Measurements from ENCODE around the gene KPNA3.
"Not testable (repeated sequence)": the region's sequence is repeated elsewhere in the genome, so short reads cannot be mapped to it uniquely, and the experiment has no call there.

Gene KPNA3

DNA sequence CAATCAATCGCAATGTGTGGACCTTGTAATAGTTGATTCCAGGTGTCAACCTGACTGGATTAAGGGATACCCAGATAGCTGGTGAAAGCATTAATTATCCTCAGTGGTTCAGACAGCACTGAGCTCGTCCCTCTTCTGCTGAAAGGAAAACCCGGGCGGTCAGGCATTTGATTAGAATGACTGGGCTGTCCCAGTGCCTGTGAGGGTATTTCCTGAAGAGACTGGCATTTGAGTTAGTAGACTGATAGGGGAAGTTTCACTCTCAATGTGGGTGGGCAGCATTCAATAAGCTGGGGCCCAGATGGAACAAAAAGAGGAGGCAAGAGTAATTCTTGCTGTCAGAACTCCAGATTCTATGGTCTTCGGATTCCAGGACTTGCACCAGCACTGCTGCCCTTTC is 31.9 kb downstream of the KPNA3 start:
- DNase-seq (ENCODE audit: insufficient read length, low spot score) (no peak), FAIRE-seq (no peak)

DNA sequence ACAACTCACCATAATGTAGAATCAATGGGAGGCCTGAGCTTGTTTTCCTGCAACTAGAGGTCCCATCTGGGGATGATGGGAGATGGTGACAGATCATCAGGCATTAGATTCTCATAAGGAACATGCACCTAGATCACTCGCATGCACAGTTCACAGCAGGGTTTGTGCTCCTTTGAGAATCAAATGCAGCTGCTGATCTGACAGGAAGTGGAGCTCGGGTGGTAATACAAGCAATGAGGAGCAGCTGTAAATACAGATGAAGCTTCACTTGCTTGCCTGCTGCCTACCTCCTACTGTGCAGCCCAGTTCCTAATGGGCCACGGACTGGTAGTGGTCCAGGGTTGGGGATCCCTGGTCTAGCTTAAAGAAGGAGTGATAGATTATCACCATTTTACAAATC is 33.0 kb downstream of the KPNA3 start:
- FAIRE-seq: no peak
- DNase-seq (ENCODE audit: insufficient read length, low spot score): no peak

DNA sequence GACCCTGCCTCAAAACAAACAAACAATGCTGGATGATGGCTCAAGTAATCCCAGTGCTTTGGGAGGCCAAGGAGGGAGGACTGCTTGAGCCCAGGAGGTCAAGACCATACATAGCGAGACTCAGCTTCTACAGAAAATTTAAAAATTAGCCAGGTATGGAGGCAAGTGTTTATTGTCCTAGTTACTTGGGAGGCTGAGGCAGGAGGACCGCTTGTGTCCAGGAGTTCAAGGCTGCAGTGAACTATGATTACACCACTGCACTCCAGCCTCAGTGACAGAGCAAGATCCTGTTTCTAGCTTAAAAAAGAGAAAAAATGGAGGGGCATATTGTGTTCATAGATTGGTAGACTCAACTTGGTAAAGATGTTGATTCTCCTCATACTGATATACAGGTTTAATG is 36.2 kb downstream of the KPNA3 start:
- DNase-seq (ENCODE audit: insufficient read length, low spot score) (no peak), FAIRE-seq (no peak)

DNA sequence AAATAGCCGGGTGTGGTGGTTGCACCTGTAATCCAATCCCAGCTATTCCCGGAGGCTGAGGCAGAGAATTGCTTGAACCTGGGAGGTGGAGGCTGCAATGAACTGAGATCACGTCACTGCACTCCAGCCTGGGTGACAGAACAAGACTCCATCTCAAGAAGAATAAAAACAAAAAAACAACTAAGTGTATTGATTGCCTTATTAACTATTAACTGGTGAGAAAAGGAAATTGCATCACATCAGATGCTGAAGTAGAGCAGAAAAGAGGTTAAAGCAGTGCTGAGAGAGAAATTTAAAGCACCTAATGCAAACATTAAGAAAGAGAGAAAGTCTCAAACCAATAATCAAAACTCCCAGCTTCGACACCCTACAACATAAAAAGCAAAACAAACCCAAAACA is 38.3 kb downstream of the KPNA3 start:
- DNase-seq (ENCODE audit: insufficient read length, low spot score) (no peak), FAIRE-seq (no peak)

DNA sequence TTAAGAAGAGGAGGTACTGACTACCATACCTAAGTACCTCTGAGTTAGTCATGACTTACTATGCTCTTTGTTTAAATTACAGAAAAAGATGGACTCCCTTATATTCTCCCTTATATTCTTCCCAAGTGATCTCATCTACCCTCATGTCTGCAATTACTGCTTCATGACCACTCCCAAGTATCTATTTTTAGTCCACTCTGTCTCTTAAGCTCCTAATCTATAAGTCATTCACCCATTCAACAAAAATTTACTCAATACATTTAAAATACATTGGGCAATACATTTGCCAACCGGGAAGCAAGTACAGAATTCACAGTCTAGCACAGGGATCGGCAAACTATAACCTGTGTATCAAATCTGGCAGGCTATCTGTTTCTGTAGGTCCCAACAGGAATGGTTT is 42.6 kb downstream of the KPNA3 start:
- no peak for FAIRE-seq
- DNase-seq (ENCODE audit: insufficient read length, low spot score): no peak

DNA sequence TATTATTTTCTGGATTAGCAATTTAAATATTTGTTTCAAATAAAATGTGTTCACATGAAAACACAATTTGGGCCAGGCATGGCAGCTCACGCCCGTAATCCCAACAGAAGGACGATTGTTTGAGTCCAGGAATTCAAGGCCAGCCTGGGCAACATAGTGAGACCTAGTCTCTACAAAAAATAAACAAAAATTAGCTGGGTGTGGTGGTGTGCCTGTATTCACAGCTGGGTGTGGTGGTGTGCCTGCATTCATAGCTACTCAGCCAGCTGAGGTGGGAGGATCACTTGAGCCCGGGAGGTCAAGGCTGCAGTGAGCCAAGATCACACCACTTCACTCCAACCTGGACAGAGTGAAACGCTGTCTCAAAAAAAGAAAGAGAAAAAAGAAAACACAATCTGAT is 46.4 kb downstream of the KPNA3 start:
- DNase-seq (ENCODE audit: insufficient read length, low spot score) (no peak), FAIRE-seq (no peak)

DNA sequence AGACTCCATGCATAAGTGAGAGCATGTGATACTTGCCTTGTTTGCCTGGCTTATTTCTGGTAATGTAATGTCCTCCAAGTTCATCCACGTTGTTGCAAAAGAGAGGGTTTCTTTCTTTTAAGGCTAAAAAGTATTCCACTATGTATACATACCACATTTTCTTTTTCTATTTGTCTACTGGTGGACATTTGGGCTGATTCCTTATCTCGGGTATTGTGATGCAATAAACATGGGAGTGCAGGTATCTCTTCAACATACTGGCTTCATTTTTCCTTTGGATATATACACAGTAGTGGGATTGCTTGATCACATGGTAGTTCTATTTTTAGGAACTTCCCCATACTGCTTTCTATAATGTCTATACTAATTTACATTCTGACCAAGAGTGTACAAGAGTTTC is 51.6 kb downstream of the KPNA3 start:
- FAIRE-seq (no peak), DNase-seq (ENCODE audit: insufficient read length, low spot score) (no peak)

DNA sequence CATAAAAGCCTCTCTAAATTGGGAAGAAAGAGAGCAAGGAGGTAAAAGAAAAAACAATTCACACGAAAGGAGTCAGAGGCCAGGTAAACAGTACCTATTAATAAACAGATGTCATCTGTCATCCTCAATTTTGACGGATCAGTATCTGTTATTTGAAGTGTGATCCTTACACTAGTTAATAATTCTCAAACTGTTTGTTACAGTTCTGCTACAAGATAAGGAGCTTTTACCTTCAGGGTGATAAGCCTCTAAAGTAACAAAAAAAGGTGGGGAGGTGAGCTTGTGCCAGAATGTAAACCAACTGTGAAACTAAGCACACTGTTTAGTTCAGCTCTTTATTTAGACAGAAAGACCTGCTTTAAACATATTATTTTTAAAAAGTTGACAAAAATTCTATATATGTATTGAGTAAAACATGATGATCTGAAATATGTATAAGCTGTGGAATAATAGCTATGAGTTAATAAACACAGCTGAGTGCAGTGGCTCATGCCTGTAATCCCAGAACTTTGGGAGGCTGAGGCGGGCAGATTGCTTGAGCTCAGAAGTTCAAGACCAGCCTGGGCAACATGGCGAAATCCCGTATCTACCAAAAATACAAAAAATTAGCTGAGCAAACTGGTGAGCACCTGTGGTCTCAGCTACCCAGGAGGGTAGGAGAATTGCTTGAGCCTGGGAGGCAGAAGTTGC is 52.8 kb downstream of the KPNA3 start:
- no peak for DNase-seq (ENCODE audit: insufficient read length, low spot score)
- FAIRE-seq: no peak

DNA sequence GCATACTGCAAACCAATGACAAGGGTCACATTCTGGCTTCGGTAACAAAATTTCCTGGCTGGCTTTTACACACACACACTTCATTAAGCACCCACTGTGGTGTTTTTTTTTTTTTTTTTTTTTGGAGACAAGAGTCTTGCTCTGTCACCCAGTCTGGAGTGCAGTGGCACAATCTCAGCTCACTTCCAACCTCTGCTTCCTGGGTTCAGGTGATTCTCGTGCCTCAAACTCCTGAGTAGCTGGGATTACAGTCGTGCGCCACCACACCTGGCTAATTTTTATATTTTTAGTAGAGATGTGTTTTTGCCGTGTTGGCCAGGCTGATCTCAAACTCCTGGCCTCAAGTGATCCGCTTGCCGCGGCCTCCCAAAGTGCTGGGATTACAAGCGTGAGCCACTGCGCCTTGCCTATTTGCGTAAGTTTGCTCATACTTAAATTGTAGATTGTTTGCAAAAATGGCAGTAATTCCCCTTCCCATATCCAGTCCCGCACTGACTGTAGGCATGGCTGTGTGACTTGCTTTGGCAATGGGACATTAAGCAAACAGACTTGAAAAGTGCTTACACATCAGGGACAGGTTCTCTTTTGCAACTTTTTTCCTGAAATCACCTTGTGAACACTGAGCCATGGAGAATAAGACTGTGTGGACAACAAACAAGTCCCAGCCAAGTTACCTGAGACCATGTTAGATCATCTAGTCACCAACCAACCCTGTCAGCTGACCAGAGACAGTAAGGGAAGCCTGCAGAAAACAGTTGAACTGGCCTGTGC is 59.1 kb downstream of the KPNA3 start:
- no peak for FAIRE-seq
- no peak for DNase-seq (ENCODE audit: insufficient read length, low spot score)

DNA sequence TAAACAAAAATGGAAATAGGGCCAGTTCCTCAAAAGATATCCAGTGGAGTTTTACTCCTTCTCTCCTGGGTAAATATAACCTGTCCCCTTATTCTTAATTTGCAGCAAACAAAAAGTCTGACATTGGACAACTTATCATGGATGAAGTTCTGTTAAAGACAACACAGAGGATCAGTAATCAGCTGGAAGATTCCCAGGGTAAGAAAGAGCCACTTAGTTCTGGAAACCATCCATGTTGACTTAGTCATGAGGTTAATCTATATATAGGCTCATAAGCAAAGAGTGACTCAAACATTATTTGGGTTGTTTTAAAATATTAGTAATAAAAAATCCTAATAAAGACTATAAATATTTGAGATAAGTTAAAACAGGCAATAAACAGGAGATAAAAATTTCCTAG is 60.7 kb downstream of the KPNA3 start:
- DNase-seq (ENCODE audit: insufficient read length, low spot score): no peak
- no peak for FAIRE-seq

DNA sequence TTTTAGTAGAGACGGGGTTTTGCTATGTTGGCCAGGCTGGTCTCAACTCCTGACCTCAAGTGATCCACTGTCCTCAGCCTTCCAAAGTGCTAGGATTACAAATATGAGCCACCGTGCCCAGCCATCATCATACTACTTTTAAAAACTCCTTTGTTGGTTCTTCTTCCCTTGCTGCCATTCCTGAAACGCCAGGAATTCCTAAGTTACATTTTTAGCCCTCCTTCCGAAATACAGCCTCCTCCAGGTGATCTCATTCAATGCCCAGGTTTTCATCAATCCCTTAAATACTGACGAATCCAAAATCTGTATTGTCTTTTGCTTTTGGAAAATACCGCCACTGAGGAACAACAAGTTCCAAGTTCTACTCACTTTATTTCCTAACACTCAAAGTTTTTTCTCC is 75.9 kb downstream of the KPNA3 start:
- FAIRE-seq (no peak), DNase-seq (ENCODE audit: insufficient read length, low spot score) (no peak)

DNA sequence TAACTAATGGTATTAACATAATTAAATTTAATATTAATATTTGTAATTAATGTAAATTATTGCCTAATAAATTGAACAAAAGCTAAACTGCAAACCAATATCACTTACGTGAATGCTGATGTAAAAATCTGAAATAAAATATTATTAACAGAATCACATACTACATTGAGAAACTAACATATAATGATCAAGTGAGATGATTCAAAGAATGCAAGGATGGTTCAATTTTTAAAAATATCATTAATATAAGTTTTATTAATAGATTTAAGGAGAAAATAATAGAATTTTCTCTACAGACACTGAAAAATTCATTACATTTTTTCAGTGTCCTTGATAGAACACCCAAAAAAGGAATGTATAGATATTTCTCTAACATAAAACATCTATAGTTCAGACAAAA is 77.7 kb downstream of the KPNA3 start:
- DNase-seq (ENCODE audit: insufficient read length, low spot score) (no peak), FAIRE-seq (no peak)

DNA sequence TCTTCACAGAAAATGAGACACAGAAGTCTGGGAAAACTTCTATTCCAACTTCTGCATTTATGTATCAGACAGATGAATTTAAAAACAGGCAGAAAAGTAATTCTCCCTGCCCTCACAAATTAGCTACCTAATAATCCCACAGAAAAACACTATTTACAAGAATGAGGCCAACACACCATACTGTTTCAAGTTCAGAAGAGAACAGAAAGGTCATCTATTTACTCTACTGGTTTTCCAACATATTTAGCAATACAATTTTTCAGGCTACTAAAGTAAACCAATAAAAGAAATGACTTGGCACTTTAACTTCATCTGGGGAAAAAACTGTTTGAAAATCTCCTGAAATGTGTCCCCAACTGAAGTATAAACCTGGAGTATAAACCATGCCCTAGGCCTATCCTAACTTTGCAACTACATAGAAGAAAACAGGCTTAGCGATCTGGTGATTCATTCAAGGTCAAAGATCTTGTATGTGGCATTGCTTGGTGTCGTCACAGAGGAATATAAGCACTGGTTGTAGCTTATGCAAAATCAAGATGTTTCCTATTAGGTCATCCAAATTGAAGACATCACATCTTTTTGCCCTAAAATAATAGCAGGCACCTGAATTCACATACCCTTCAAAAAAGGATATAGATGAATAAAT is 81.1 kb downstream of the KPNA3 start:
- FAIRE-seq: no peak
- DNase-seq (ENCODE audit: insufficient read length, low spot score): no peak

DNA sequence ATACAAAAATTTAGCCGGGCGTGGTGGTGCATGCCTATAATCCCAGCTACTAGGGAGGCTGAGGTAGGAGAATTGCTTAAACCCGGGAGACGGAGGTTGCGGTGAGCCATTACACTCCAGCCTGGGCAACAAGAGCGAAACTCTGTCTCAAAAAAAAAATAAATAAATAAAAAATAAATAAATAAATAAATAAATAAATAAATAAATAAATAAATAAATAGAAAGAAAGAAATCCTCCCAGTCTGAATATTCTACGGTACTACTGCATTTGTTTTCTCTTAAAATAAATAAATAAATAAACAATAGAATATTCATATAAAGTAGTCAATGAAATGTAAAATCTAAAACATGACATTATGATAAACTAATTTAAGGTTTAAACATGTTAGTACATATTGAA is 88.2 kb downstream of the KPNA3 start:
- DNase-seq (ENCODE audit: insufficient read length, low spot score): not testable (repeated sequence)

DNA sequence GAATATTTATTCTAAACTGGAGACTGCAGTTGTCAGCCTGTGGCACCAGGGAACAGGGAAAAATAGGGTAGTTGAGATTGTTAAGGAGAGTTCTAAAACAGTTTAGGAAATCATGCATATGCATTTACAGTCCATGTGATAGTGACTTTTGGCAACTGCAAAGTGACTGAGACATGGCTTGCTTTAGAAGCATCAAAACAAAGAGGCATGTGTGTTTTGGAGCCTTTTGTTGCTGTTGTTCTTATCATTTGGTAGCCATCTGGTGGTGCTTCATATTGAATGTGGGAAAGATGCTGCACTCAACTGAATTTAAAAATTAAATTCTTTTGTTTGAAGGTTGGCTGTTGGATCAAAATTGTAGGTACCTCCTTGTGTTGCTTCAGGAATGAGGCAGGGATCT is 91.0 kb downstream of the KPNA3 start:
- no peak for FAIRE-seq
- DNase-seq (ENCODE audit: insufficient read length, low spot score): no peak

More for the DNA sequence above, 88.2 kb downstream of the KPNA3 start:
- not testable (repeated sequence) for FAIRE-seq

DNA sequence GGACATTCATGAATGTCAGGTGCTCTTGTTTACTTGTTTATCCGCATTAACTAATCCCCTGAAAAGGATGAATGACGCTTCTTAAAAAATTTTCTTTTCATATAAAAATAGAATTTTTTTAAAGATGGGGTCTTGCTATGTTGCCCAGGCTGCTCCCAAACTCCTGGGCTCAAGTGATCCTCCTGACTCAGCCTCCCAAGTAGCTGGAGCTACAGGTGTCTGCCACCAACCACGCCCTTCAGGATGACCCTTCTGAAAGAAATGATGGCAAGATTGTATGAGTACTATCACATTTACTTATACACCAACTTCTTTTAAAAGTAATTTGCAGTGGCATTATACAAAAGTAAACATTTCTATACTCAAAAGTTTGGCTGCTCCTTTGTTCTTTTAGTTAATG is 95.0 kb downstream of the KPNA3 start:
- DNase-seq (ENCODE audit: insufficient read length, low spot score): no peak
- FAIRE-seq: no peak

DNA sequence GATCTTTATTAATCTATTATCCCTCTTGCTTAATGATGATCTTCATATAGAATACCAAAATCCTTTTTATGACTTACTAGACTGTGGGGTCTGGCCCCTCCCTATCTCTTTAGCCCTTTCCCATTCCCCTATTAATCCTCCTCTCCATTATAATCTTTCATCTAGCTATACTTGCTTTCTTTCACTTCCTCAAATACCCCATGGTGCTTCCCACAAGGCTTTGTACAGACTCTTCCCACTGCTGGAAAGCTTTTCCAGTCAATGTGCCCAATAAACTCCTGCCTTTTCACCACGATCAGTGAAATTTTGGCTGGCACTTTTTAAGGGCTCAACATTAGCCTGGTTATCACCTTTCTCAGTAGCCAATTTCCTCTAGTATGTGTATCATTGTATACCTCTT is 98.0 kb downstream of the KPNA3 start:
- DNase-seq (ENCODE audit: insufficient read length, low spot score): no peak
- no peak for FAIRE-seq

DNA sequence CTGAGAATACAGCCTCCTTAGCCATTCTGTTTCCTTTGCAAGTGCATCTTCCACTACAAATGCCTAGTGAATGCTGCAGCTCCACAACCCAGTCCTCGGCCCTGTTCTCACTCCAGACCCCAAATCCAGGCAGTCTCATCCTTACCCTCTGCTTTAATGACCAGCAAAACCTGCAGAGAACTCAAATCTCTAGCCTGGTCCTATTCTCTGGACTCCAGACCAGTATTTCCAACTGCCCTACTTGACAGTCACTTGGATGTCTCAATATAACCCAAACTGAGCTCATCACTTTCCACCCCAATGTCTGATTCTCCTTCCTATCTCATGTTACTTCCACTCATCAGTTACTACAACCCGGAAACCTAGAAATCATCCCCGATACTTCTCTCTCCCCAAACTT is 98.6 kb downstream of the KPNA3 start:
- FAIRE-seq: no peak
- no peak for DNase-seq (ENCODE audit: insufficient read length, low spot score)

DNA sequence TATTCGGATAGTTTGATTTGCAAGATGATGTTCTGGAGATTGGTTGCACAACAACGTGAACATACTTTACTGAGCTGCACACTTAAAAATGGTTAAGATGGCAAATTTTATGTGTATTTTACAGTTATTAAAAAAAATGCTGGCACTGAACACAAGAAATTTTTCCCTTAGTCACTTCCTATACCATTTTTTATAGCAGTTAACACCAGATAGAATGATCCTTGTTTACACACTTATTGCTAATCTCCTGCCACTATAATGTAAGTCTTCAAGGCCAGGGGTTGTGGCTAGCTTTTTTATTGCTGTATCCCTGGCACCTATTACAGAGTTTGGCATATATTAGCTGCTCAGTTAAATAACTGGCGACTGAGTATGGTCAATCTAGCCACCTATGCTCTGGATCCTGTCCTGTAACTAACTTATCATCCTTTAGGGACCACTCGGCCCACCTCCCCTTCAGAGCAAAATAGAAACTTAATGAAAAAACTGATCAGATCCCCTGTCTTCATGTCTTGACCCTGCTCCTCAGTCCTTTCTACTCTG is 99.2 kb downstream of the KPNA3 start:
- no peak for DNase-seq (ENCODE audit: insufficient read length, low spot score)
- no peak for FAIRE-seq

DNA sequence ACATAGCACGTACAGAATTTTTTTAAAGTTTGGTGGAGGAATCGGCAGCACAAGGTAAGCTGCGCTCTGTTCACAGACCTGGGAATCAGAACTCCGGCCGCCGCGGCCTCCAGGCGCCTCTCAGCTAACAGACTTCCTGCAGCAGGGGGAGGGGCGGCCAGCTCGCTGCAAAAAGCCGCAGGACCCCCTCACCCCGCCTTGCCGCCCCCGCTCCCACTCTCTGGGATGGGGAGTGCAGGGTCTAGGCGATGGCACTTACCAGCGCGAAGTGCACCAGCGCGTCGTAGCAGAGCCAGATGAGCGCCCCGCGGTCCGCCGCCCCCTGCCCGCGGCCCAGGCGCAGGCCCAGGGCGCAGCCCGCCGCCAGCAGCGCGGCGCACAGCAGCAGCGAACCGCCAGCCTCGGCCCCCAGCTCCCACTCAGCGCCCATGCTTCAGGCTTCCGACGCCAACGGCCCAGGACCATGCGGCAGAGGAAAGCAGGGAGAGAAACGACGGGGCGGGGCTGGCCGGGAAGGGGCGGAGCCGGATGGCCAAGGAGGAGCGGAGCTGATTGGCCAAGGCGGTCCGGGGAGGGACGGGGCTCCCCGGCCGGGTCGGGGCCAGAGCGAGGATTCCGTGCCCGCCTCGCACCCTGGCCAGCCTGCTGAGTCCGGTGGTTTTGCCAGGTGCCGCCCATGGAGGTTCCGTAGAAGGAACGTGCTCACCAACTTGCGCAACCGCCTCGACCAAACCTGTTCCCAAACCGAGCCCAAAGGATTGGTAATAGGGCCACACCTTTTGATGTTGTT is 101.3 kb downstream of the KPNA3 start, which contains the start of gene EBPL:
TSS of gene EBPL (minus strand) at position 492 of the 790 bp plus-strand sequence. CDS start at position 430, 62 bp downstream.
- peak; percentile 81 for FAIRE-seq
- peak; percentile 83 for DNase-seq (ENCODE audit: insufficient read length, low spot score)
